ENCODE measurements around the gene ARMH1. TPM values are rescaled to one million over a fixed set of nuclear protein-coding genes. Genes with fewer than 3 reads are reported as not detected.
A peak's percentile ranks its signal among the peaks of the same experiment; 100 is the strongest.

ARMH1 gene
- 1 to 10 TPM; 3.2 to 8.2 (median 5.8) TPM for polyA plus RNA-seq (ENCODE audit: insufficient read length in 4 of 4)

GRCh38 chr1:44674113-44675000, at the start of gene ARMH1, which contains the start of gene TMEM53:
TSS of gene ARMH1 (plus strand) at chr1:44674714. CDS start at chr1:44689698, 14,984 bp downstream.
TSS of gene TMEM53 (minus strand) at chr1:44674481. CDS start at chr1:44674391, 90 bp downstream.
- DNase-seq (ENCODE audit: low read depth in 4 of 4, low spot score in 3 of 4): peak; percentile 92 to 98 (median 98)

- no peak for DNase-seq (ENCODE audit: low read depth in 4 of 4, low spot score in 3 of 4)
Measured at GRCh38 chr1:44625348-44625747, 49.2 kb upstream of the ARMH1 start.

- DNase-seq (ENCODE audit: low read depth in 4 of 4, low spot score in 3 of 4): no peak
Measured at GRCh38 chr1:44628962-44629756, 45.4 kb upstream of the ARMH1 start.

GRCh38 chr1:44630116-44630515, 44.4 kb upstream of the ARMH1 start:
- no peak for DNase-seq (ENCODE audit: low read depth in 4 of 4, low spot score in 3 of 4)

- DNase-seq (ENCODE audit: low read depth in 4 of 4, low spot score in 3 of 4): no peak
Measured at GRCh38 chr1:44631333-44631646, 43.2 kb upstream of the ARMH1 start.

- peak; percentile 71 to 81 (median 75) for DNase-seq (ENCODE audit: low read depth in 4 of 4, low spot score in 3 of 4)
Measured at GRCh38 chr1:44631647-44632539, 42.6 kb upstream of the ARMH1 start.

- no peak for DNase-seq (ENCODE audit: low read depth in 4 of 4, low spot score in 3 of 4)
Measured at GRCh38 chr1:44632598-44632997, 41.9 kb upstream of the ARMH1 start.

- DNase-seq (ENCODE audit: low read depth in 4 of 4, low spot score in 3 of 4): no peak
Measured at GRCh38 chr1:44634606-44635189, 39.8 kb upstream of the ARMH1 start.

GRCh38 chr1:44635439-44635838, 39.1 kb upstream of the ARMH1 start:
- no peak for DNase-seq (ENCODE audit: low read depth in 4 of 4, low spot score in 3 of 4)

GRCh38 chr1:44636083-44636687, 38.3 kb upstream of the ARMH1 start:
- DNase-seq (ENCODE audit: low read depth in 4 of 4, low spot score in 3 of 4): no peak

GRCh38 chr1:44636688-44637598, 37.6 kb upstream of the ARMH1 start:
- DNase-seq (ENCODE audit: low read depth in 4 of 4, low spot score in 3 of 4): no peak

- no peak for DNase-seq (ENCODE audit: low read depth in 4 of 4, low spot score in 3 of 4)
Measured at GRCh38 chr1:44637702-44638411, 36.7 kb upstream of the ARMH1 start.

- no peak for DNase-seq (ENCODE audit: low read depth in 4 of 4, low spot score in 3 of 4)
Measured at GRCh38 chr1:44640200-44640853, 34.2 kb upstream of the ARMH1 start.

GRCh38 chr1:44641126-44642102, 33.1 kb upstream of the ARMH1 start:
- DNase-seq (ENCODE audit: low read depth in 4 of 4, low spot score in 3 of 4): no peak

GRCh38 chr1:44642255-44642654, 32.3 kb upstream of the ARMH1 start:
- DNase-seq (ENCODE audit: low read depth in 4 of 4, low spot score in 3 of 4): no peak

- no peak for DNase-seq (ENCODE audit: low read depth in 4 of 4, low spot score in 3 of 4)
Measured at GRCh38 chr1:44642925-44643324, 31.6 kb upstream of the ARMH1 start.
